Neuronal stem cell (in vitro differentiated cells): ENCODE results near the gene RASGRF2.

Experiments used
- DNase-seq: peaks from one replicate; pipeline ENCODE4 v3.0.0-alpha.2; 2013; ENCODE audit warnings: low spot score
- H2AFZ ChIP-seq: one replicate; pipeline ENCODE4 v1.6.1; 2013; ENCODE audit warnings: mild to moderate bottlenecking, low read length, inconsistent platforms
- H2AK5ac ChIP-seq: 2 replicates; pipeline ENCODE4 v1.6.1; 2013; ENCODE audit warnings: low read depth, mild to moderate bottlenecking, inconsistent platforms, low read length, moderate library complexity, mixed read lengths
- H2BK120ac ChIP-seq: 2 replicates; pipeline ENCODE4 v1.6.1; 2013; ENCODE audit warnings: low read depth, mild to moderate bottlenecking, inconsistent platforms, low read length, moderate library complexity, mixed read lengths
- H2BK12ac ChIP-seq: one replicate; pipeline ENCODE4 v1.6.1; 2013; ENCODE audit warnings: low read length, inconsistent platforms
- H2BK15ac ChIP-seq: 2 replicates; pipeline ENCODE4 v1.6.1; 2013; ENCODE audit warnings: mild to moderate bottlenecking, low read length, inconsistent platforms, mixed read lengths
- H2BK5ac ChIP-seq: one replicate; pipeline ENCODE4 v1.6.1; 2013; ENCODE audit warnings: inconsistent platforms, mild to moderate bottlenecking, low read length, moderate library complexity
- H3K14ac ChIP-seq: one replicate; pipeline ENCODE4 v1.6.1; 2013; ENCODE audit warnings: low read length, inconsistent platforms
- H3K18ac ChIP-seq: 2 replicates; pipeline ENCODE4 v1.6.1; 2013; ENCODE audit warnings: low read length, inconsistent platforms
- H3K23ac ChIP-seq: 2 replicates; pipeline ENCODE4 v1.6.1; 2013; ENCODE audit warnings: low read depth, mild to moderate bottlenecking, mixed read lengths, low read length, inconsistent platforms; ENCODE audit not compliant: poor library complexity
- H3K27ac ChIP-seq: replicated peaks from 3 replicates; pipeline ENCODE4 v1.5.1; 2013; ENCODE audit warnings: low read length, inconsistent platforms
- H3K27me3 ChIP-seq, 3 experiments: 2 replicates each; pipeline ENCODE4 v1.6.1; 2013; ENCODE audit warnings: low read length in 3 of 3, mild to moderate bottlenecking in 2 of 3, inconsistent platforms in 1 of 3, low read depth in 1 of 3, mixed read lengths in 1 of 3, moderate library complexity in 1 of 3; ENCODE audit not compliant: control insufficient read depth in 3 of 3, insufficient read depth in 3 of 3
- H3K36me3 ChIP-seq, 2 donors: replicated peaks in 1 of 2; 2 replicates each; pipeline ENCODE4 v1.6.1; 2013; ENCODE audit warnings: low read length in 2 of 2; ENCODE audit not compliant: control insufficient read depth in 2 of 2, insufficient read depth in 2 of 2
- H3K4ac ChIP-seq: 2 replicates; pipeline ENCODE4 v1.6.1; 2013; ENCODE audit warnings: inconsistent platforms, mild to moderate bottlenecking, low read length, moderate library complexity
- H3K4me1 ChIP-seq, 2 donors: 1 replicate in 1 of 2; 2 replicates in 1 of 2; pipeline ENCODE4 v1.6.1; 2013; ENCODE audit warnings: low read length in 2 of 2, low read depth in 1 of 2; ENCODE audit not compliant: control insufficient read depth in 2 of 2, insufficient read depth in 1 of 2
- H3K4me2 ChIP-seq: one replicate; pipeline ENCODE4 v1.6.1; 2013; ENCODE audit warnings: mild to moderate bottlenecking, low read length, inconsistent platforms; ENCODE audit not compliant: insufficient read depth, poor library complexity, severe bottlenecking
- H3K4me3 ChIP-seq, 2 donors: 2 replicates each; pipeline ENCODE4 v1.5.1; 2013; ENCODE audit warnings: low read length in 2 of 2, mild to moderate bottlenecking in 2 of 2, inconsistent platforms in 1 of 2, moderate library complexity in 1 of 2
- H3K79me1 ChIP-seq: one replicate; pipeline ENCODE4 v1.6.1; 2013; ENCODE audit warnings: low read depth, mild to moderate bottlenecking, inconsistent platforms, low read length, moderate library complexity
- H3K9ac ChIP-seq: one replicate; pipeline ENCODE4 v1.6.1; 2013; ENCODE audit warnings: mild to moderate bottlenecking, low read depth, low read length, inconsistent platforms; ENCODE audit not compliant: poor library complexity
- H3K9me3 ChIP-seq, 2 donors: replicated peaks in 1 of 2; 2 replicates each; pipeline versions ENCODE3 to v1.6.1; 2013; ENCODE audit warnings: low read length in 2 of 2, mild to moderate bottlenecking in 2 of 2, inconsistent platforms in 1 of 2, low read depth in 1 of 2, mixed read lengths in 1 of 2, moderate library complexity in 1 of 2; ENCODE audit not compliant: control insufficient read depth in 2 of 2, insufficient read depth in 1 of 2
- H4K8ac ChIP-seq: one replicate; pipeline ENCODE4 v1.6.1; 2013; ENCODE audit warnings: low read depth, mild to moderate bottlenecking, inconsistent platforms, low read length, moderate library complexity
- H4K91ac ChIP-seq: one replicate; pipeline ENCODE4 v1.6.1; 2013; ENCODE audit warnings: low read length, low read depth, mild to moderate bottlenecking, inconsistent platforms; ENCODE audit not compliant: poor library complexity
- WGBS, 2 donors: extraction: QIAGEN DNeasy Blood & Tissue Kit; methylation state at CpG; one replicate each; pipeline ENCODE4 v1.1.7; 2013; ENCODE audit warnings: missing lambda C conversion rate in 2 of 2, mixed read lengths in 1 of 2; ENCODE audit not compliant: insufficient read length in 2 of 2, insufficient replicate concordance in 1 of 2; ENCODE audit errors: extremely low coverage in 2 of 2; 5-methylcytosine and 5-hydroxymethylcytosine counted together

The RASGRF2 gene

DNA sequence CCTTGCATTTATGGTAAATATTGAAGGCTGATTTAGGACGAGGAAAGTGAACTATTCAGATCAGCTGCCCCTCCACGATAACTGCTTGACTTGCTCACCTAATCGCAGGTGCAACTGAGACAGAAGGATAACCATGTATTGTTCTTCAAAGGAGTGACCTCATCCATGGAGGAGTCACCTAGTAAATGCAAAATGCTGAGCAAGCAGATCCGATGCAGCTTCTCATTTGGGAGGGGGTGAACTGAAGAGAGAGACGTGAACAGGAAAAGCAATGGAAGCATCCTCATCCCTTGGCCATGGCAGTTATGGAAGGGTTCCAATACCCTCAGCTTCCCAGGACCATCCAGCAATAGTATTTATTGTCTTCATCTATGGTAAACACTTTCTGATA is 47.5 kb downstream of the RASGRF2 start:
- Histone ChIP-seq H3K27ac (no peak overlapping the region), H3K4me2 (no peak overlapping the region), H4K91ac (no peak overlapping the region), H3K4me3 (no peak overlapping the region), H2AFZ (no peak overlapping the region), H3K23ac (no peak overlapping the region), H3K18ac (no peak overlapping the region), H3K4ac (no peak overlapping the region), H3K14ac (no peak overlapping the region), H3K9ac (no peak overlapping the region), H3K4me1 (peaks cover 0 to 1% of the 10 kb centered on the region in 2 donors), H2BK120ac (no peak overlapping the region), H3K9me3 (no peaks in the 10 kb centered on the region), H2BK15ac (no peak overlapping the region), H2AK5ac (no peak overlapping the region), H3K27me3 (peaks cover 0 to 4% (median 0%) of the 10 kb centered on the region in 3 experiments), H3K36me3 (no peaks in the 10 kb centered on the region), H2BK12ac (no peak overlapping the region), H3K79me1 (no peaks in the 10 kb centered on the region), H2BK5ac (no peak overlapping the region), H4K8ac (no peak overlapping the region)
- WGBS, 2 donors: no CpG with 5 or more reads among the region's 5 CpGs
- DNase-seq: no peak

- no peak overlapping the region for H3K23ac ChIP-seq
- H3K27ac ChIP-seq: no peak overlapping the region
- no peak overlapping the region for H2AK5ac ChIP-seq
- H3K4ac ChIP-seq: no peak overlapping the region
- no peaks in the 10 kb centered on the region for H3K36me3 ChIP-seq
- H3K14ac ChIP-seq: no peak overlapping the region
- H3K18ac ChIP-seq: no peak overlapping the region
- no peak overlapping the region for H2BK120ac ChIP-seq
- H3K4me2 ChIP-seq: no peak overlapping the region
- H2BK15ac ChIP-seq: no peak overlapping the region
- H2BK12ac ChIP-seq: no peak overlapping the region
- peaks cover 0 to 4% (median 0%) of the 10 kb centered on the region in 3 experiments for H3K27me3 ChIP-seq
- no peak overlapping the region for H4K91ac ChIP-seq
- no peaks in the 10 kb centered on the region for H3K9me3 ChIP-seq
- no peak overlapping the region for H2BK5ac ChIP-seq
- no peak overlapping the region for H2AFZ ChIP-seq
- no peak overlapping the region for H4K8ac ChIP-seq
- peaks cover 0 to 1% of the 10 kb centered on the region in 2 donors for H3K4me1 ChIP-seq
- no peak overlapping the region for H3K4me3 ChIP-seq
- WGBS, 2 donors: no CpG with 5 or more reads among the region's 5 CpGs
- H3K9ac ChIP-seq: no peak overlapping the region
- no peaks in the 10 kb centered on the region for H3K79me1 ChIP-seq
- DNase-seq: no peak
Measured at GRCh38 chr5:81010336-81011169, 50.4 kb downstream of the RASGRF2 start.

GRCh38 chr5:81014348-81014747 is 54.2 kb downstream of the RASGRF2 start:
- H3K27ac ChIP-seq: no peak overlapping the region
- no peak overlapping the region for H2BK5ac ChIP-seq
- peaks cover 0 to 3% of the 10 kb centered on the region in 2 donors for H3K4me1 ChIP-seq
- H2AK5ac ChIP-seq: no peak overlapping the region
- H3K14ac ChIP-seq: no peak overlapping the region
- no peak overlapping the region for H3K18ac ChIP-seq
- no peaks in the 10 kb centered on the region for H3K79me1 ChIP-seq
- no peaks in the 10 kb centered on the region for H3K9me3 ChIP-seq
- no peak for DNase-seq
- H3K23ac ChIP-seq: no peak overlapping the region
- H2BK12ac ChIP-seq: no peak overlapping the region
- no peaks in the 10 kb centered on the region for H3K27me3 ChIP-seq
- no peak overlapping the region for H3K9ac ChIP-seq
- H3K4me2 ChIP-seq: no peak overlapping the region
- no peak overlapping the region for H2BK15ac ChIP-seq
- WGBS, 2 donors: no CpG with 5 or more reads among the region's 3 CpGs
- no peak overlapping the region for H4K8ac ChIP-seq
- no peak overlapping the region for H3K4me3 ChIP-seq
- no peaks in the 10 kb centered on the region for H3K36me3 ChIP-seq
- no peak overlapping the region for H2BK120ac ChIP-seq
- no peak overlapping the region for H2AFZ ChIP-seq
- no peak overlapping the region for H3K4ac ChIP-seq
- no peak overlapping the region for H4K91ac ChIP-seq

GRCh38 chr5:81016116-81016515 is 56.0 kb downstream of the RASGRF2 start:
- Histone ChIP-seq H3K36me3 (no peaks in the 10 kb centered on the region), H3K4me1 (peaks cover 0 to 3% of the 10 kb centered on the region in 2 donors)
- WGBS, 2 donors: no CpG with 5 or more reads among the region's 1 CpG

More at GRCh38 chr5:81016116-81016515, 56.0 kb downstream of the RASGRF2 start:
- no peak overlapping the region for H3K27ac ChIP-seq
- DNase-seq: no peak
- H2BK12ac ChIP-seq: no peak overlapping the region
- H3K14ac ChIP-seq: no peak overlapping the region
- H3K18ac ChIP-seq: no peak overlapping the region
- no peak overlapping the region for H3K4me3 ChIP-seq
- H3K27me3 ChIP-seq: no peaks in the 10 kb centered on the region
- H3K23ac ChIP-seq: no peak overlapping the region
- H3K4me2 ChIP-seq: no peak overlapping the region
- no peaks in the 10 kb centered on the region for H3K79me1 ChIP-seq
- H3K9ac ChIP-seq: no peak overlapping the region
- no peak overlapping the region for H3K4ac ChIP-seq
- no peak overlapping the region for H4K8ac ChIP-seq
- H2AK5ac ChIP-seq: no peak overlapping the region
- H2AFZ ChIP-seq: peak overlapping the region; percentile 29
- no peak overlapping the region for H2BK120ac ChIP-seq
- no peak overlapping the region for H4K91ac ChIP-seq
- H2BK15ac ChIP-seq: no peak overlapping the region
- H2BK5ac ChIP-seq: no peak overlapping the region
- H3K9me3 ChIP-seq: no peaks in the 10 kb centered on the region
